ENCODE data around the gene LYPD4. TPM values are rescaled to one million over a fixed set of nuclear protein-coding genes. Genes with fewer than 3 reads are reported as not detected.

The LYPD4 gene
- total RNA-seq, 2 donors from 2014 or later, result not detected

DNA sequence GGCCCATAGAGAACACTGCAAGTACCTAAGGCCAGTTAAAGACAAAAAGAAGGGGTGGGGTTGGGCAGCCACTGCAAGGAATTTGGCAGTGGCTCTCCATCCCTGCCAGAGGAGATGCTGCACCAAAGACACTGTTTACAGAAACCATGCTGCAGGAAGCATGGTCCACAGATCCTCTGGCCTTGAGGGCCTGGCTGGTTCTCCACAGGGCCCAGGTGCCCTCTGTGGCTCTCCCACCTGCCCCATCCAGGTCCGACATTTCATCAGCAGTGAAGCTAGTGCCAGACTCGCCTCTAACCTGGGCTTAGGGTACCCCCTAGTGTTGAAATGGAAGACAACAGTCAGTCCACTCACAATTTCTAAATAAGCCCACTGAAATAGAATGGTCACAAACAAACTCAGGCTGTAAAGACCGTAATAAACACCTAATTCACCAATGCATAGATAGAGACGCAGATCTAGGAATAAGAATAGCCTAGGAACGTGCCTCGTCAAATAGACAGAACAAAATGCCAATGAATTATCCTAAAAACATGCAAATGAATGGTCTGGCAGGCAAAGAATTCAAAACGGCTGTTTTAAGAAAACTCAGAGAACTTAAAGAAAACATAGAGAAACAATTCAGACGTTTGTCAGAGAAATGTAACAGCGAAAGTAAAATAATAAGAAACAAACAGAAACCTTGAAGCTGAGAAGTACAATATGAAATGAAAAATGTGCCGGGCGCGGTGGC lies 23.3 kb downstream of the LYPD4 start:
- ATAC-seq (replicated peaks in 1 of 2), result peak; percentile 87 to 88
- Mint-ChIP-seq H3K36me3 (ENCODE audit: insufficient read depth in 2 of 2) (no peaks in the 10 kb centered on the region), H3K27me3 (ENCODE audit: low read depth) (peaks cover 32% of the 10 kb centered on the region), H3K9me3 (no peaks in the 10 kb centered on the region), H3K4me3 (no peak overlapping the region), H3K27ac (no peak overlapping the region), H3K4me1 (ENCODE audit: low read depth) (peaks cover 6% of the 10 kb centered on the region)
- peak; percentile 61 to 73 for DNase-seq

DNA sequence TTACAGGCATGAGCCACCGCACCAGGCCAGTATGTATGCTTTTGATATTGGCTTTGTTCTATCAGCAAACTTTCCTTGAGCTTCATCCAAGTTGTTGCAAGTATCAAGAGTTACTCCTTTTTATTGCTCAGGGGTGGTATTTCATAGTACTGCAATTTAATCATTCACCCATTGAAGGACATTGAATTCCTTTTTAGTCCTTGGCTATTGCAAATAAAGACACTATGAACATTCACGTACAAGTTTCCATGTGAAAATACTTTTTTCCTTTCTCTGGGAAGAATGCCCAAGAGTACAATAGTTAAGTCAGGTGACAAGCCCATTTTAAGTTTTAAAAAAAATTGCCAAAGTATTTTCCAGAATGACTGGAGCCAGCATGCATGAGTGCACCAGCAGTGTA lies 27.7 kb downstream of the LYPD4 start:
- Mint-ChIP-seq H3K4me1 (ENCODE audit: low read depth) (peaks cover 6% of the 10 kb centered on the region), H3K9me3 (no peaks in the 10 kb centered on the region), H3K27me3 (ENCODE audit: low read depth) (peaks cover 23% of the 10 kb centered on the region), H3K4me3 (no peak overlapping the region), H3K27ac (no peak overlapping the region), H3K36me3 (ENCODE audit: insufficient read depth in 2 of 2) (no peaks in the 10 kb centered on the region)
- no peak for DNase-seq
- ATAC-seq (replicated peaks in 1 of 2), result no peak

DNA sequence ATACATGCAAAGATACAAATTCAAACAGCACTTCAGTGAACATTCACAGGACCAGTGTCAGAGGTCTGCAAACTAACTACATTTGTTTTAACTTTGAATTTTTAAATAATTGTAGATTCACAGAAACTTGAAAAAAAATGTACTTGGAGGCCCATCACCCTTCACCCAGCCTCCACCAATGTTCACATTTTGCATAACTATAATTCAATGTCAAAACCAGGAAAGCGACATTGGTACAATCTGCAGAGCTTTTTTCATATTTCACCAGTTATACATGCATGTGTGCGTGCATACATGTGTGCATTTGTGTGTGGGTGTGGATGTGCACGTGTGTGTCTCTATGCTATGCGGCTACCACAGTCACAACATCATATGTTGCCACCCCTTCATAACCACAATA lies 29.2 kb downstream of the LYPD4 start:
- Mint-ChIP-seq H3K9me3 (no peaks in the 10 kb centered on the region), H3K36me3 (ENCODE audit: insufficient read depth in 2 of 2) (no peaks in the 10 kb centered on the region), H3K27ac (no peak overlapping the region), H3K4me3 (no peak overlapping the region), H3K27me3 (ENCODE audit: low read depth) (peaks cover 13% of the 10 kb centered on the region), H3K4me1 (ENCODE audit: low read depth) (no peaks in the 10 kb centered on the region)
- no peak for DNase-seq
- ATAC-seq (replicated peaks in 1 of 2), result no peak

DNA sequence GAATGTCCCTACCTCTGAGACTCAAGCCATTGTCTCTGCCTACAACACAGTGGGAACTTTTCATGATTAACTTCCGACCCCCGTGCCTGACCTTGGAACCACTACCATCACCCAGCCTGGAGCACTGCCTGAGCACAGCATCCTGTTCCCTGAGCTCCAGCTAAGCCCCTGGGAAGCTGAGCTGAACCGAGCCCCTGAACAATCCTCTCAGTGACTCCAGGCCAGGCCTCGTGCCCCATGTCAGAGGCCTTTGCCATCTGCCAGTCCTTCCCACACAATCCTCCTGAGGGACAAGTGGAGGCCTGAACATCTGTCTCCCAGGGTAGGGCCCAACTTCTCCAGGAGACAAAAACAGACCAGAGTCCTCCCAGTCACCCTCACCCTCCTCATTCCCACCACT lies 30.6 kb downstream of the LYPD4 start:
- no peak for DNase-seq

DNA sequence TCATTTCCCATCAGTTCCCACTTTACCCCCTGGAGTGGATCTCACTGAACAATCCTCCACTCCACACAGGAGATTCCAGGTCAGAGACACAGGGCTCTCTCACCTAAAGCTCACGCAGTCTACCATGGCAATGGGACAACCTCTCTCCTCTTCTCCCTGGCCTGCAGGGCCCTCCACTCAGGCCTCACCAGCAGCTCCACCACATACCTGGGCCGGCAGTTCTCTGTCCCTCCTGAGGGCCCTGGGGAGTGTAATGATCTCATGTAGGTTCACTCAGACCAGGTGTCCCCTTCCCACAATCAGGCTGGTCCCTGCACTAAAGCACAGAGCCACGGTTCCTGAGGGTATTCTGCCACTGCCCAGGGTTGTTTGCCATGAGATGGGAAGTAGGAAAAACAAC lies 32.5 kb downstream of the LYPD4 start:
- Mint-ChIP-seq H3K4me3 (no peak overlapping the region), H3K9me3 (no peaks in the 10 kb centered on the region), H3K27ac (no peak overlapping the region), H3K36me3 (ENCODE audit: insufficient read depth in 2 of 2) (no peaks in the 10 kb centered on the region), H3K27me3 (ENCODE audit: low read depth) (peaks cover 23% of the 10 kb centered on the region), H3K4me1 (ENCODE audit: low read depth) (no peaks in the 10 kb centered on the region)
- DNase-seq (no peak), ATAC-seq (replicated peaks in 1 of 2) (no peak)

More for the DNA sequence above, 30.6 kb downstream of the LYPD4 start:
- Mint-ChIP-seq H3K27me3 (ENCODE audit: low read depth) (peaks cover 20% of the 10 kb centered on the region), H3K4me1 (ENCODE audit: low read depth) (no peaks in the 10 kb centered on the region), H3K36me3 (ENCODE audit: insufficient read depth in 2 of 2) (no peaks in the 10 kb centered on the region), H3K27ac (no peak overlapping the region), H3K4me3 (no peak overlapping the region), H3K9me3 (no peaks in the 10 kb centered on the region)
- no peak for ATAC-seq (replicated peaks in 1 of 2)

DNA sequence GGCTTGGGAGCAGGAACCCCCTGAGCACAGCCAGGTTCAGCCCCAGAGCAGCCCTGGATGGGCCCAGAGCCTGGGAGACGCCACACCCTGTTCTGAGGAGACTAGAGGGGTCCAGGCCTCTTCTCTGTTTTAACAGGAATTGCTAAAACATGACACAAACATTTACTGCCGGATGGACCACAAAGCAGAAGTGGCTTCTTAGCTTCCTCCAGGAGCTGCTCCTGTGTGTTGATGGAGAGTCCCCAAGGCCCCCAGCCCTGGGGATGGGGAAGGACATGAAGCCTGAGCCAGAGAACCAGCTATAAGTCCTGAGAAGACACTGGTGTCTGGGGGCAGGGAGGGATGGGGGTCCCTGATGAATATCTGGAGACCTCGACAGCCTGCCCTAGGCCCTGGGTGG lies 33.4 kb downstream of the LYPD4 start:
- no peak for DNase-seq
- H3K4me1 Mint-ChIP-seq (ENCODE audit: low read depth), result no peaks in the 10 kb centered on the region
- H3K4me3 Mint-ChIP-seq, result no peak overlapping the region
- no peaks in the 10 kb centered on the region for H3K9me3 Mint-ChIP-seq
- ATAC-seq (replicated peaks in 1 of 2), result no peak
- H3K27ac Mint-ChIP-seq, result no peak overlapping the region
- H3K36me3 Mint-ChIP-seq (ENCODE audit: insufficient read depth in 2 of 2), result no peaks in the 10 kb centered on the region
- peaks cover 23% of the 10 kb centered on the region for H3K27me3 Mint-ChIP-seq (ENCODE audit: low read depth)

DNA sequence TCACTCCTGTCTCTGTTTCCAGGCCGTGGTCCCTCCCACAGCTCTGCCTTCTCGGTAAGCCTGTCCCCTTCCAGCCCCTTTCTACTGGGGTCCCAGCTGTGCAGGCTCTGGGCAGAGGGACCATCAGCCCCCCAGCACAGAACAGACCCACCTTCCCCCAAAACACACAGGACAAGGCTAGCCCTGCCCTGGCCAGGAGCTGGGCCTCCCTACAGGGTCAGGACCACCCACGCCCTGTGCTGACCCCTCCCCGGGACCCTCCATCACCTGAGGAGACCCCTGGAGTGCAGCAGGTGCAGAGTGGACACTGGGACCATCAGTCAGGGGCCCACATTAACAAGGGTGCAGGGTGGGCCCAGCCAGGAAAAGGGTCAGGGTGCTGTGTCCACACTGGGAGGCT lies 34.2 kb downstream of the LYPD4 start:
- Mint-ChIP-seq H3K27me3 (ENCODE audit: low read depth) (peaks cover 23% of the 10 kb centered on the region), H3K27ac (no peak overlapping the region), H3K9me3 (no peaks in the 10 kb centered on the region), H3K4me1 (ENCODE audit: low read depth) (no peaks in the 10 kb centered on the region), H3K36me3 (ENCODE audit: insufficient read depth in 2 of 2) (no peaks in the 10 kb centered on the region), H3K4me3 (no peak overlapping the region)
- ATAC-seq (replicated peaks in 1 of 2) (no peak), DNase-seq (no peak)

DNA sequence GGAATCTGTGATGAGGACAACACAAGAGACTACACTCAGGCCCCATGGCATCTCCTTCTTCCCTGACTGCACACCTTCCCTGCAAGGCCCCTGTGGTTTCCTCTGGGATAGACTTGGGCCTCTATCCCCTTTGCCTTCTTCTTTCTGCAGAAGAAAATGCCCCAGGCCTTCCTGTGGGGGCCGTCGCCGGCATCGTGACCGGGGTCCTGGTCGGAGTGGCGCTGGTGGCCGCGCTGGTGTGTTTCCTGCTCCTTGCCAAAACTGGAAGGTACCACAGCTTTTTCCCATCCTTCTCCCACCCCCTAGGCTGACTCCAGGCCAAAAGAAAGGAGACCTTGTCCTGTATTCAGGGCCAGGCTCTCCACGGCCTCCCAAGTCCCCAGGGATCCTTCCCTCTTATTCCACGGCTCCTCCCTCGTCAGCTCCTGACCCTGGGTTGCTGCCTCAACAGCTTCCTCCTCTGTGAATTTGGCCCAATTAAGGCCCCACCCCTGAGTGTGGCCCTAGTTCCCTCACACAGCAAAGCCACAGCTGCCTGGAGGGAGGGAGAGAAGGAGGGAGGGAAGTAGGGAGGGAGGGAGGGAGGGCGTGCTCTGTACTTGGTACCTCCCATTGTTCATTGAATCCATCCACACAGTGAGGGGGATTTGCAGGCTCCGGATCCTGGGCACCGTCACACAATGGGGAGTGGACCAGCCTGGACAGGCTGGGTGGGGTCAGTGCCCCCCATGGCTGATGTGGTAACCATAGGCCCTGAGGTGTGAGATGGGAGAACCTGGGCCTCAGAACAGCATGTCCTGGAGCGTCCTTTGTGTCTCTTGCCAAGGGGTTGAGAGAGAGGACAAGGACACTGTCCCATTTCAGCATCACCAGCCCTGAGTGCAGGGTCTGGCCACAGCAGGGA lies 35.6 kb downstream of the LYPD4 start:
- no peaks in the 10 kb centered on the region for H3K36me3 Mint-ChIP-seq (ENCODE audit: insufficient read depth in 2 of 2)
- no peaks in the 10 kb centered on the region for H3K9me3 Mint-ChIP-seq
- ATAC-seq (replicated peaks in 1 of 2) (no peak), DNase-seq (no peak)
- no peak overlapping the region for H3K27ac Mint-ChIP-seq
- no peak overlapping the region for H3K4me3 Mint-ChIP-seq
- peaks cover 23% of the 10 kb centered on the region for H3K27me3 Mint-ChIP-seq (ENCODE audit: low read depth)
- no peaks in the 10 kb centered on the region for H3K4me1 Mint-ChIP-seq (ENCODE audit: low read depth)

DNA sequence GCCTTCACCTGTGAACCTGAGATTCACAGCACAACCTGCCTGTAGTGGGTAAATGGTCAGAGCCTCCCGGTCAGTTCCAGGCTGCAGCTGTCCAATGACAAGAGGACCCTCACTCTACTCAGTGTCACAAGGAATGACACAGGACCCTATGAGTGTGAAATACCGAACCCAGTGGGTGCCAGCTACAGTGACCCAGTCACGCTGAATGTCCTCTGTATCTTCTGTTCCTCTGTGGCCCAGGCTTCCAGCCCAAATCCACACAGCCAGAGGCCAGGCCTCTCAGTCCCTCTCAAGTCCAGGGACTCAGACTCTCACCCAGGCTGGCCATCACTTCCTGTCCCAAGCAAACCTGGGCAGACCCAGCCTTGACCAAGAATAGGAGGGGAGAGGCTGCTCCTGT lies 37.3 kb downstream of the LYPD4 start:
- Mint-ChIP-seq H3K27me3 (ENCODE audit: low read depth) (peaks cover 30% of the 10 kb centered on the region), H3K27ac (no peak overlapping the region), H3K36me3 (ENCODE audit: insufficient read depth in 2 of 2) (no peaks in the 10 kb centered on the region), H3K4me1 (ENCODE audit: low read depth) (peaks cover 9% of the 10 kb centered on the region), H3K4me3 (no peak overlapping the region), H3K9me3 (no peaks in the 10 kb centered on the region)
- DNase-seq, result no peak
- no peak for ATAC-seq (replicated peaks in 1 of 2)

DNA sequence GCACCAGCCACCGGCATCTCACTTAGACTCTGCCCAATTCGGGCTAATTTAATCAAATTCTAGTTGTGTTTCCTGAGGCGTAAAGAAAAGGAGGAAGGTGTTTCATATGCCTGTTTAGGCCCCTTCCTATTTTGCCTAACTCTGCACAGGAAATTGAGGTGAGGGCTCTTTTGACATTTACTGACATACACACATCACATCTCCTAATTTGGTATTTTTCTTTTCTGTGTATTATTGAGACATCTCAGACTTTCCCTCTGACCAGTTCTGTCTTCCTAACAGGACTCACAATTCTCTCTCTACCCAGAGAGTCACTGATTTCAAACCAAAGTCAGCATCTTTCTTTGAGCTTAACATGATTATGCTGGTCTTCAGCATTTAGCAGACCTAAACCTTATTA lies 40.1 kb downstream of the LYPD4 start:
- ATAC-seq (replicated peaks in 1 of 2), result peak in 1 of 2 donors; percentile 32
- H3K27me3 Mint-ChIP-seq (ENCODE audit: low read depth), result peaks cover 19% of the 10 kb centered on the region
- H3K4me3 Mint-ChIP-seq, result no peak overlapping the region
- no peaks in the 10 kb centered on the region for H3K9me3 Mint-ChIP-seq
- no peak overlapping the region for H3K27ac Mint-ChIP-seq
- H3K36me3 Mint-ChIP-seq (ENCODE audit: insufficient read depth in 2 of 2), result no peaks in the 10 kb centered on the region
- no peak for DNase-seq
- H3K4me1 Mint-ChIP-seq (ENCODE audit: low read depth), result peaks cover 17% of the 10 kb centered on the region

DNA sequence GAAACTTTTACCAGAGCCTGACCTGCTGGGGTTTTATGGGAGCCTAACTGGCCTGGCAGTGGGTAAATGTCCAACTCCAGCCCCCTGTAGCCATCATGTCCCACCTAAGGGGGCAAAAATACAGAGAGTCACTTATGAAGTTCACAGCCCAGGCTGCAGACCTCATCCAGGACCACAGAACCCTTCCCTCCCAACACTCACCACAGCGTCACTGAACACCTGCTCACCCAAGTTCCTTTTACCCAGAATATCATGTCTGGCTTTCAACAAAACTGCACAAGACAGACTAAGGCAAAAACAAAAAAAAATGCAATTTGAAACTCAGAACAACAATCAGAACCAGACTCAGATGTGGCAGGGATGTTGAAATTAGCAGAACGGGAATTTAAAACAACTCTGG lies 41.7 kb downstream of the LYPD4 start:
- Mint-ChIP-seq H3K36me3 (ENCODE audit: insufficient read depth in 2 of 2) (no peaks in the 10 kb centered on the region), H3K4me1 (ENCODE audit: low read depth) (peaks cover 17% of the 10 kb centered on the region), H3K27me3 (ENCODE audit: low read depth) (peaks cover 12% of the 10 kb centered on the region), H3K27ac (no peak overlapping the region), H3K9me3 (no peaks in the 10 kb centered on the region), H3K4me3 (no peak overlapping the region)
- no peak for ATAC-seq (replicated peaks in 1 of 2)
- no peak for DNase-seq

DNA sequence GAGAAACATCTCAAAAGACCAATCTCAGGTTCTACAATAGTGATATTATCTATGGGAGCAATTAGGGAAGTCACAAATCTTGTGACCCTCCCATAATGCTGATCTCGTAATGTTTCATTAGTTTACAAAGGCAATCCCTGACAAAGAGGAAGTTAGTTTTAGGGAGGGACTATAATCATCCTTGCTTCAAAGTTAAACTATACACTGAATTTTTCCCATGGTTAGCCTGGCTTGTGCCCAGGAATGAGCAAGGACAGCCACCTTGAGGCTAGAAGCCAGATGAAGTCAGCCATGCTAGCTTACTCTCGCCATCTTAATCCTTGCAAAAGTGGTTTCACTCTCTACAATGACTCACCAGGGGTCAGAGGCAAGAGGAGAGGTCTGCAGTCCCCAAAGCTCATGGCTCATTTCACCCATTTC lies 42.7 kb downstream of the LYPD4 start:
- H3K27me3 Mint-ChIP-seq (ENCODE audit: low read depth), result peaks cover 13% of the 10 kb centered on the region
- no peak overlapping the region for H3K4me3 Mint-ChIP-seq
- ATAC-seq (replicated peaks in 1 of 2), result peak; percentile 44 to 50
- no peaks in the 10 kb centered on the region for H3K36me3 Mint-ChIP-seq (ENCODE audit: insufficient read depth in 2 of 2)
- H3K4me1 Mint-ChIP-seq (ENCODE audit: low read depth), result peaks cover 17% of the 10 kb centered on the region
- no peaks in the 10 kb centered on the region for H3K9me3 Mint-ChIP-seq
- no peak for DNase-seq
- H3K27ac Mint-ChIP-seq, result no peak overlapping the region

DNA sequence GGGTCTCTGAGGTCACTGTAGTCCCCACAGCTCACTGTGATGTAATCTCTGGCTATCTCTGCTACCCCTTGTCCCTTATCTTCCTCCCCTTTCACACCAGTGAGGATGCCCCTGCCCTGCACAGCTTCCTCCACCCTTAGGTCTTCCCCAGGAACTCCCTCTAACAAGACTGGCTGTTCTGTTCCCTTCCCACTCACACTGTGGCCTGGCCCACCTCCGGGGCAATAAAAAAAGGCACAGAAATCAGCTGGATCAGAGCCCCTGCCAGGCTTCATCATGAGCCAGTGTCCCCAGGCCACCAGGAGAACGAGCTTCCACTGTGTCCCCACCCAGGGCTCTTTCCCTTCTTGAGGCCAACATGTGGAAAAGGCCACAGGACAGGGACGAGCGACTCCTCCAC lies 43.5 kb downstream of the LYPD4 start:
- H3K36me3 Mint-ChIP-seq (ENCODE audit: insufficient read depth in 2 of 2), result no peaks in the 10 kb centered on the region
- no peak for DNase-seq
- no peak overlapping the region for H3K27ac Mint-ChIP-seq
- ATAC-seq (replicated peaks in 1 of 2), result no peak
- peaks cover 20% of the 10 kb centered on the region for H3K27me3 Mint-ChIP-seq (ENCODE audit: low read depth)
- peaks cover 17% of the 10 kb centered on the region for H3K4me1 Mint-ChIP-seq (ENCODE audit: low read depth)
- H3K4me3 Mint-ChIP-seq, result no peak overlapping the region
- no peaks in the 10 kb centered on the region for H3K9me3 Mint-ChIP-seq
